ENCODE results near the gene PDZD4.

The PDZD4 gene

GRCh38 chrX:153829799-153830639 lies at the start of gene PDZD4:
Gene PDZD4 (minus strand): TSS chrX:153830544. CDS start chrX:153830298, 246 bp downstream.
- no peak for DNase-seq

DNA sequence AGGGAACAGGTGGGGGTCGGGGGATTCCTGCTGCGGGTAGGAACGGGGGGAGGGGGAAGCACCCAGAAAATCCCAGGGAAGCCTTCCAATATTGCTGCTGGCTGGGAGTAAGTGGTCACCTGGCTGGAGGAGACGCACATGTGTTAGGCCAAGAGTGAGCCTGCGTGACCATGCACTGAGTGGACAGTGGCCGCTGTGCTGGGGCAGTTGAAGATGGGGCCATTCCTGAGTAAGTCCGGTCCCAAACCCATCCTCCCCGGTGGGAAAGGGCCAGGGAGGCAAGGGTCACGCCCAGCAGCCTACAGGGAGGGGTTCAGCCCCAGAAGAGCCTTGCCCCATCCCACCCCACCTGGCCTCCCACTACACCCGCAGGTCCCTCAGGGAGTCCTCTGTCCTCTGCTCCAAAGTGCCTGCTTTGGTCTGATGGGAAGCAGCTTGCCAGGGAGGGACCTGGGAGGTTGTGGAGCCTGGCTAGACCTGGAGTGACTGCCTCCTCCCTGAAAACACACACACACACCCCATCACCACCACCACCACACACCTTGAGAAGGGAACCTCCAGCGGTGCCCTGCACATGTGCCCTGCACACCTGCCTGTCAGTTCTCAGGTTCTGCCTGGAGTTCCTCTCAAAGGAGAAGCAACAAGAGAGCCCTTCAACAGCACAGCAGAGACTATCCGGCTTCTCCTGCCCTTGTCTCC lies 49.5 kb upstream of the PDZD4 start:
- DNase-seq: no peak

DNA sequence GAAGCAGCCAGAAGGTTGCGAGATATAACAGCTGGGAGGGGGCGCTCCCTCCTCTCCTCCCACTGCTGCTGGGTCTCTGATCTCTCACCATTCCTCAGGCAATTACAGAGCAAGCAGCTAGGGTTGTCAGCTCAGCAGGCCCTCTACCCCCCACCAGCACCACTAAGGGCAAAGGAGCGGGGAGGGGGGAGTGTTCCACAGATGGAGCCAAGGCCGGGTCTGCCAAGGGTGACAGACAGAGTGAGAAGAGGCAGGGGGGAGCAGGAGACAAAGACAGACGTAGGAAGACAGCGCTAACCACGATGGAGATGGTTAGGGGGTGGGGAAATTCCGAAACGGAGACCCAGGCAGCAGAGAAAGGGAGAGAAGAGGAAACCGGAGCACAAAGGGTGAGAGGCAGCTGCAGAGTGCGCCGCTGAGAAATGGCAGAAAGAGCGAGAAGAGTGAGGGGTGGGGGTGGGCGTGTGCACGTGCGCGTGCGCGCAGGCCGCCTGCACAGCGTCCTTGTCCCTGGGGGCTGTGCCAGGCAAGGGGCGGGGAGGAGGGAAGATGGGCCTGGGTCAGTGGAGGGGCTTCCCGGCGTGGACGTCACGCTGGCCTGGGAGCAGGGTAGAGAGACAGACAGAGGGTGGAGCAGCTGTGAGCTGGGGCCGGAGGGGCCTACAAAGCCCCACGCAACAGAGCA lies 48.8 kb upstream of the PDZD4 start:
- peak; percentile 10 for DNase-seq

DNA sequence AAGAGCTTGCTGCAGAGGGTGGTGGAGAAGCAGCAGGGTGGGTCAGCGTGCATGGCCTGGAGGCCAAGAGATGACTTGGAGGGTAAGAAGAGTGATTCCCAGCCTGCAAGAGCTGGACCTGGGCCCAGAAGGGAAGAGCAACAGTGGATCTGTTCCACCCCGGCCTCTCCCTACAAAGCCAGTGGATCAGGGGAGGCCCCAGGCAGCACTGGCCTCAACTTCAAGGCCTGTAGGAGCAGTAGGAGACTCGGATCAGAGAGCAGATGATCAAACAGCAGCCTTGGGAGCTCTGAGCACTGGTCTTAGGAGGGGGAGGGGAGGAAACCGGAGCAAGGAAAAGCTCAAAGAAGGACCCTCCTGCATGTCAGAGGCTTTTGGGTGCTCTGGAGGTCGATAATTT lies 48.0 kb upstream of the PDZD4 start:
- no peak for DNase-seq

GRCh38 chrX:153877571-153878261 lies 47.4 kb upstream of the PDZD4 start:
- DNase-seq: no peak

DNA sequence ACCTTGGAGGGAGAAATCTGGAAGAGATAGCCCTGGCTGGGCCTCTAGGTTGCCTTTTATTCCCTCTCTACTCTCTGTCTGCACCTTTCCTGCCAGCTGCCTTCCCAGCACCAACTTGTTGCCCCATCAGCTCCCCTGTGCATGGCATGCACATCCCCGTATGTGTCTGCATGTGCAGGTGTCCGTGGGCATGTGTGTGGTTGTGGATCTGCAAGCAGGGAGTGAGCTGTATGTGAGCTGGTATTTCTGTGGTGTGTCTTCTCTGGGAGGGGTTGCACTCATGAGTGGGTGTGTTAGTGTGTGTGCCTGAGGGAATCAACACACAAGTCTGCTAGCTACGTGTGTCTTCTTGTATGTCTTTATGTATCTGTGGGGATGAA lies 45.8 kb upstream of the PDZD4 start:
- no peak for DNase-seq

DNA sequence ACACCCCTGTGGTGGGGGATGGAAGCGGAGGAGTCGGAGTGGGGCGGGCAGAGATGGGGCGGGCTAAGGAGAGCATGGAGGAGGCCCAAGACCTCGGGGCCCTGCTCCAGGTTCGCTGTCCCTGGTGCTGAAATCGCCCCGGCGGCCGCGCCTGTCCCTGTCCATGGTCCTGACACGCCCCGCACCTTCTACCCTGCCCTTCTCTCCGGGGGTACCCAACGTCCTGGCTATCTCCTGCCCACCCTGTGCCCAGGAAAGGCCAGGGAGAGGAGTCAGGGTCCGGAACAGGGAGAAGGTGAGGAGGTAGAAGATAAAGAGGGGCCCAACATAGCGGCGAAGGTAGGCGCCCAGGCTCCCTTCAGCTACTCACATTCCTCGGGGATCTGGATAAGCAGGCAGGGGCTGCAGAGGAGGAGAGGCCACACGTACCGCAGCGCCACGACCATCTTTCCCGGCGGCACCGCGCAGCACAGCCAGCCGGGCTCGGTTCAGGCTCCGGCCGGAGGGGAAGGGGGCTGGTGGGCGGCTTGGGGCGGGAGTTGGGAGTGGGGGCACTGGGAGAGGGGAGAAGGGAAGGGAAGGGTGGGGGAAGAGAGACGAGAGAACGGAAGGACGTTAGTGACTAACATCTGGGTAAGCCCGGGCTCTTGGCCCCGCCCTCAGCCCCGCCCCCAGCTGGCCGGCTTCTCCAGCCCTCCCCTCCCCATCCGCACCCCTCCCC lies 45.2 kb upstream of the PDZD4 start:
- peak; percentile 69 for DNase-seq

DNA sequence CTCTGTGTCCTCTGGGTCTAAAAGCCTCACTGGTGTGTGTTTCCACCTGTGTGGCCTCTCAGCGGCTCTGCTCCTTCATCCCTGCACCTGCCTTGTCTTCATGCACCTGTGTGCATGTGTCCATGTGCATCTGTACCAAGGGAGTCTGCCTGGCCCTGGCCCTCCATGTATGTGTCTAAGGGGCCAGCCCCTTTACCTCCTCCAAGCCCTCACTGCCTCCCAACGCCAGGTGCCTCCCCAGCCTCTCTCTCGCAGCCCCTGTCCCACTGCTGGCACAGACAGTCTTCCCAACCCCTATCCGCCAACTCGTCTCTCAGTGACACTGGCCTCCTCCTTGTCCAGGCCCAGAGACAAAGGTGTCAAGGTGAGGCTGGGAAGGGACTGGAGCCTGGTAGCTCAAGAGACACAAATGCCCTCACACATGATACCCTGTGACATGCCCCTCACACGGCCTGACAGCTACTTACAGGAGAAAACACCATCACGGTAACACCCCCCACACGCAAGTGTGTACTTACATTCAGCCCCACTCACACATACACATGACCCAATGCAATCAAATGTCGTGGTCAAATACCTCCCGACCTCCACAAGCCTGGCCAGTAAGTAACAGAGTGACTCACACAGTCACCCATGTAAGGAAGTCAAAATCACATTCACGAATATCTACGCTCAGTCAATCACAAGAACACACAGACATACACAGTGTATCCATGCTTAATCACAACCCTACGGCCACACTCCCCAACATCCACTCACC lies 44.2 kb upstream of the PDZD4 start:
- DNase-seq: no peak

DNA sequence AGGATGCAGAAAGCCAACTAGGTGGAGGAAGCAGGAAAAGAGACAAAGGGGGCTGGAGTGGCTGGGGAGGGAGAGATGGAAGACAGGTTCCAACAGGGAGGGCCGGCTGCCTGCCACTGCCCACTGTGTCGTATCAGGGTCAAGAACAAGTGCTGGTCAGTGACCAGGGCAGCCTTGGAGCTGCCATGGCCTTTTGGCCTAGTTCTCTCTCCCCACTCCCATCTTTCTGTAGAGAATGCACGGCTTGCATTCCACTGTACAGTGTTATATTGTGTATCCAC lies 43.7 kb upstream of the PDZD4 start:
- no peak for DNase-seq

GRCh38 chrX:153873282-153874084 lies 43.1 kb upstream of the PDZD4 start:
- DNase-seq: no peak

DNA sequence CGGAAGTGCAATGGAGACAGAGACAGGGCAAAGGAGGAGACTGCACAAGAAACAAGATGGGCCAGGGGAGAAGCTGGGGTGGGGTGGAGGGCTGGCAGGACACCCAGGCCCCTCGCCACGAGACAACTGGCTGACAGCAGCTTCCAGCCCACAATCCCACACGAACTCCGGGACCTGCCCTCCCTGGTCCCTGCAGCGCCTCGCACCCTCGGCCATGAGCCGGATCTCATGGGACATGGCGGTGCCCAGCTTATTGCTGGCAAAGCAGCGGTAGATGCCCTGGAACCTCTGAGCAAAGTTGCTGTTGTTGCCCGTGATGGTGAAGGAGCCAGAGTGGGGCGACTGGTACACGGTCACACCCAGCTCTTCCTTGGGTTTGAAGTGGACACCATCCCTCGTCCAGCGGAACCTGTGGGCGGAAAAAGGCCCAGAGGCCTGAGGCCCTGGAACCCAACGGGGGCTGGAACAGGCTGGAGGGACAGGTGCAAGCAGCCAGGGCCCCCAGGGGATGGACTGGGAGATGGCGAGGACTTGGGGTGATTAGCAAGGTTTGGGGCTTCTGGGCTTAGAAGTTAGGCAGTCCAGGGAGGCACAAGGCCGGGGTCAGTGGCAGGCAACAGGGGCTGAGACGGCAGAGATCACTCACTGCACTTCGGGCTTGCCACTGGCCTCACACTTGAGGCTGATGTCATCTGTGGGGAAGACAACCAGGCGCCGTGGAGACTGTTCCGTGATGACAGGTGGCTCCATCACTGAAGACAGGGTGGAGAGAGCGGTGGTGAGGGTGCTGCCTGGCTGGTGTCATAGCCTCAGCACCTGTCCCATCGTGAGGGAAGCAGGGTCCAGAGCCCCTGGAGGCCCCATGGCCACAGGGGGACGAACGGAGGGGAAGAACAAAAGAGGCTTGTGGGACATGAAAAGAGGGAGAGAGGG lies 41.9 kb upstream of the PDZD4 start:
- no peak for DNase-seq

DNA sequence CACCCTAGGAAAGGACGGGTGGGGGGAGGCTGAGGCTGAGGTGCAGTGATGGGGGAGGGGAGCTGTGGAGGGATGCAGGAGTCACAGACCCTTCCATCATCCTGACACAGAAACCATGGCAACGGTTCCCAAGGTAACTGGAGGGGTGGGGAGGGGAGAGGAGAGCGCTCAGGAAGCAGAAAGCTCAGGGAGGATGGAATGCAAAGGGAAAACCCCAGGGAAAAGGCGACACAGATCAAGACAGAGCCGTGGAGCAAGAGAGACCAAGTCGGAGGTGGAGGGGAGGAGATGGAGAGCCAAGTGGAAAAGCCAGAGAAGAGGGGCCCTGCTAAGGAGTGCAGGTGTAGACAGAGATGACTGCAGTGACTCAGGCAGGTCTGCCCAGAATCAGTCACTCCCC lies 41.1 kb upstream of the PDZD4 start:
- DNase-seq: no peak

DNA sequence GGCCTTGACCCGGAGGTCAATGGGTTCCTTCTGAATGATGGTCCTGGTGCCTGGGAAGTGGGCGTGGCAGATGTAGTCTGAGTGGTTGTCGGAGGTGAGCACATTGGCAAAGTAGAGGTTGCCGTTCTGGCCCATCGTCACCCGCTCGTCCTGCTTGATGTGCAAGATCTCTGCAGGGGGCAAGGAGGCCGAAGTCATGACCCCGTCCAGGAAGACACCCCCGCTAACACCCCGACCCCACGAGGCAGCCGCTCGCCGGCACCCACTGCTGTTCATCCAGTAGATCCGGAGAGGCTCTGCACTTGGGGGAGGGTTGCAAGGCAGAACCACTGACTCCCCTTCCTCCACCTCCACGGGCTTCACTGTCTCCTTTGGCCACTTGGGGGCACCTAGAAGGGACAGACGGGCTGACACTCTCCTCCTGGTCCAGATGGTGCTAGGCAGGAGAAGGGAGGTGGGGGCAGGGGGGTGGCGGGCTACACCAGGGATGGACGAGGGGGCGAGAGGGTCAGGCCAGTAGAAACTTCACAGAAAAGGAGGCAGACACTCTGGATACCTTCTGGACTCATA lies 40.5 kb upstream of the PDZD4 start:
- no peak for DNase-seq

DNA sequence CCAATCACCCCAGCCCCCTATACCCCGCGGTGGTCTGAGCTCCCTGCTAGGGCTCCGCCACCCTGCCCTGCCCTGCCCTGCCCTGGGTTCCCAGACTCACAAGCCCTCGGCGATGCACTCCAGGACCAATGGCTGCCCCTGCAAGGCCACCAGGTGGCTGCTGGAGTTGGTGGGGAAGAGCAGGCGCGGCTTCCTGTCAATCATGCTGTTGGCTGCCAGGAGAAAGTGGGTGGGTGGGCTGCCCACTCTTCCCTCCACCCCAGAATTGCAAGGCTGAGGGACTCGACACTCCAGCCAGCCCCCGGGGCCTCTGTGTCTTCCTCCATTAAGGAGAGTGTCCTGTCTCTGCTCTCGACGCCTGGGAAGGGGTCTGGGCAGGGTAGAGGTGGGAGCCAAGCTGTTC lies 39.9 kb upstream of the PDZD4 start:
- no peak for DNase-seq

DNA sequence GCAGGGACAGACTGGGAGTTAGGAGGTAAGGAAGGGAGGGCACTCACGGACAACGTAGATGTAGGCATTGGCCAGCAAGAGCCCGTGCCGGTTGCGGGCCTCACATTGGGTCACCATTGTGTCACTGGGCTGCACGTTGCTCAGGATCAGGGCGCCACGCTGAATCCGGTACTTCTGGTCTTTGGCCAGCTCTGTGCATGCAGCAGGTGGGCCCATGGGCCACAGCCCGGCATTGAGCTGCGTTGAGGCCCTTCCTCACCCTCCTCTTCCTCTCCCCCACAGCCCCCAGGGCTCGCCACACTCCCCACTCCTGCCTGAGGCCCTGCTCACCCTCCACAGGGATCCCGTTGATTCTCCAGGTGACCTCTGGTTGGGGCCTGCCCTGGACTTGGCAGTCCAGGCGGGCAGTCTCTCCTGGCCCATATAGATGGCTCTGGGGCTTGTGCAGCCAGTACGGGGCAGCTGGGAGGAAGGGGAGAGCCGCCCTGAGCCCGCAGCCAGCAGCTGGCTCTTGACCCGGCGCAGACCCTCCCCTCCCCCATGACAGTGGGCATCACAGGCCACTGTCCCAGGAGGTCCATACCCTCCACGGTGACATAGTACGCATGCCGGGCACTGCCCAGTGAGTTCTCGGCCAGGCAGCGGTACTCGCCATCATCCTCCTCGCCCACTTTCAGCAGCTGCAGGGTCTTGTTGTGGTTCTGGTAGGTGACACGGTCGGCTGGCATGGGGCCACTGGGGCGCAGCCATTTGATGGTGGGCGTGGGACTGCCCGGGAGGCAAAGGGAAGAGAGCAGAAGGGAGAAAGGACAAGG lies 39.3 kb upstream of the PDZD4 start:
- DNase-seq: no peak

GRCh38 chrX:153868576-153869472 lies 38.5 kb upstream of the PDZD4 start:
- no peak for DNase-seq

GRCh38 chrX:153867671-153868070 lies 37.3 kb upstream of the PDZD4 start:
- DNase-seq: no peak

GRCh38 chrX:153867139-153867538 lies 36.8 kb upstream of the PDZD4 start:
- DNase-seq: no peak

Data from stimulated activated CD4-positive, alpha-beta T cell treated with anti-CD3 and anti-CD28 coated beads, Interleukin-4, amount 100 ng/mL, for 1 hour (primary cell).